Measurements from ENCODE around the gene PACRG. TPM values are rescaled to one million over a fixed set of nuclear protein-coding genes. Genes with fewer than 3 reads are reported as not detected.
A peak's percentile ranks its signal among the peaks of the same experiment; 100 is the strongest.

PACRG gene
- polyA plus RNA-seq, 1 donor = 20.2 TPM

- no peak for DNase-seq
Observed at GRCh38 chr6:163241683-163242082, 513.9 kb downstream of the PACRG start.

- no peak for DNase-seq
Observed at GRCh38 chr6:163243083-163243482, 515.3 kb downstream of the PACRG start.

- no peak for DNase-seq
Observed at GRCh38 chr6:163243692-163244589, 516.2 kb downstream of the PACRG start.

GRCh38 chr6:163248051-163248450, 520.3 kb downstream of the PACRG start:
- no peak for DNase-seq

- DNase-seq = no peak
Observed at GRCh38 chr6:163249651-163250101, 521.9 kb downstream of the PACRG start.

GRCh38 chr6:163250116-163250515, 522.3 kb downstream of the PACRG start:
- no peak for DNase-seq

GRCh38 chr6:163252061-163252591, 524.4 kb downstream of the PACRG start:
- no peak for DNase-seq

GRCh38 chr6:163253556-163254213, 525.9 kb downstream of the PACRG start:
- no peak for DNase-seq

GRCh38 chr6:163254341-163254835, 526.6 kb downstream of the PACRG start:
- DNase-seq = no peak

GRCh38 chr6:163255265-163255664, 527.5 kb downstream of the PACRG start:
- DNase-seq = no peak

GRCh38 chr6:163259689-163260088, 531.9 kb downstream of the PACRG start:
- no peak for DNase-seq

- DNase-seq = peak; percentile 37
Observed at GRCh38 chr6:163260111-163260895, 532.5 kb downstream of the PACRG start.

- no peak for DNase-seq
Observed at GRCh38 chr6:163260911-163261310, 533.1 kb downstream of the PACRG start.

GRCh38 chr6:163261361-163261760, 533.6 kb downstream of the PACRG start:
- DNase-seq = no peak

- DNase-seq = no peak
Observed at GRCh38 chr6:163262080-163262479, 534.3 kb downstream of the PACRG start.

GRCh38 chr6:163263196-163263595, 535.4 kb downstream of the PACRG start:
- DNase-seq = no peak

- DNase-seq = no peak
Observed at GRCh38 chr6:163263998-163264661, 536.4 kb downstream of the PACRG start.

GRCh38 chr6:163264662-163265035, 536.9 kb downstream of the PACRG start:
- DNase-seq = no peak

- no peak for DNase-seq
Observed at GRCh38 chr6:163281634-163282033, 553.9 kb downstream of the PACRG start.

GRCh38 chr6:163282672-163283071, 554.9 kb downstream of the PACRG start:
- no peak for DNase-seq

- DNase-seq = no peak
Observed at GRCh38 chr6:163284151-163284550, 556.4 kb downstream of the PACRG start.

- no peak for DNase-seq
Observed at GRCh38 chr6:163285691-163286090, 557.9 kb downstream of the PACRG start.

Data from left kidney (tissue), 2 donors.